ENCODE data around the gene SNX5. TPM values are rescaled to one million over a fixed set of nuclear protein-coding genes. Genes with fewer than 3 reads are reported as not detected.

SNX5 gene
- total and polyA plus RNA-seq, 10 of the 15 experiments (the other 5 are each of a cell fraction or from before 2014, with no cell fraction given): 92.9 to 316 (median 245) TPM

GRCh38 chr20:17895641-17896171 lies 72.9 kb downstream of the SNX5 start (continued):
- TF ChIP-seq CREM (IDR thresholded peaks at IDR 0.05; ENCODE audit: low read depth) (peak; percentile 77), ZNF217 (IDR thresholded peaks at IDR 0.05) (no peak), SREBF2 (IDR thresholded peaks at IDR 0.05; ENCODE audit: low read length) (no peak), SUZ12 (IDR thresholded peaks at IDR 0.05; ENCODE audit: unreplicated experiment) (no peak), CEBPB (IDR thresholded peaks at IDR 0.05; ENCODE audit: borderline replicate concordance in 1 of 2, low read depth in 2 of 2, low read length in 2 of 2) (no peak), TARDBP (IDR thresholded peaks at IDR 0.05; ENCODE audit: borderline replicate concordance) (no peak), GABPA (IDR thresholded peaks at IDR 0.05; ENCODE audit: low read depth) (0 out of 2 replicates have a peak, but pooled peaks have one; percentile 38), SRF (IDR thresholded peaks at IDR 0.05; ENCODE audit: low read depth in 2 of 2, low read length in 2 of 2) (no peak), FOXM1 (IDR thresholded peaks at IDR 0.05; ENCODE audit: low read depth, low read length) (peak; percentile 63; the same call in 1 of the 2 replicates), RUNX3 (IDR thresholded peaks at IDR 0.05; ENCODE audit: low read length) (peak; percentile 75), BCL11A (IDR thresholded peaks at IDR 0.05; ENCODE audit: low read depth, low read length) (peak; percentile 51; the same call in 1 of the 2 replicates), ETV6 (conservative IDR thresholded peaks at IDR 0.05 in 1 of 2, IDR thresholded peaks at IDR 0.05 in 1 of 2; ENCODE audit: borderline replicate concordance in 1 of 2, low read depth in 1 of 2) (peak in 1 of 2 experiments; percentile 76; a peak in 2 of 4 replicates), BCL3 (IDR thresholded peaks at IDR 0.05; ENCODE audit: borderline replicate concordance, insufficient read depth, low read depth, low read length, poor library complexity, severe bottlenecking) (peak; percentile 77), IKZF1 (conservative IDR thresholded peaks at IDR 0.05) (peak; percentile 59; the same call in 1 of the 2 replicates), SIX5 (IDR thresholded peaks at IDR 0.05; ENCODE audit: low read depth, low read length, severe bottlenecking) (no peak), RELA (IDR thresholded peaks at IDR 0.05; ENCODE audit: borderline replicate concordance, partially characterized antibody) (peak; percentile 65), RAD21 (IDR thresholded peaks at IDR 0.05; ENCODE audit: insufficient read depth, low read depth, low read length) (no peak), CBX5 (IDR thresholded peaks at IDR 0.05; ENCODE audit: low read depth) (peak; percentile 43; the same call in 1 of the 2 replicates), TAF1 (IDR thresholded peaks at IDR 0.05; ENCODE audit: borderline replicate concordance, low read depth, low read length) (no peak), ZSCAN29 (IDR thresholded peaks at IDR 0.05) (no peak)
- TF ChIP-seq, protein P1, sequence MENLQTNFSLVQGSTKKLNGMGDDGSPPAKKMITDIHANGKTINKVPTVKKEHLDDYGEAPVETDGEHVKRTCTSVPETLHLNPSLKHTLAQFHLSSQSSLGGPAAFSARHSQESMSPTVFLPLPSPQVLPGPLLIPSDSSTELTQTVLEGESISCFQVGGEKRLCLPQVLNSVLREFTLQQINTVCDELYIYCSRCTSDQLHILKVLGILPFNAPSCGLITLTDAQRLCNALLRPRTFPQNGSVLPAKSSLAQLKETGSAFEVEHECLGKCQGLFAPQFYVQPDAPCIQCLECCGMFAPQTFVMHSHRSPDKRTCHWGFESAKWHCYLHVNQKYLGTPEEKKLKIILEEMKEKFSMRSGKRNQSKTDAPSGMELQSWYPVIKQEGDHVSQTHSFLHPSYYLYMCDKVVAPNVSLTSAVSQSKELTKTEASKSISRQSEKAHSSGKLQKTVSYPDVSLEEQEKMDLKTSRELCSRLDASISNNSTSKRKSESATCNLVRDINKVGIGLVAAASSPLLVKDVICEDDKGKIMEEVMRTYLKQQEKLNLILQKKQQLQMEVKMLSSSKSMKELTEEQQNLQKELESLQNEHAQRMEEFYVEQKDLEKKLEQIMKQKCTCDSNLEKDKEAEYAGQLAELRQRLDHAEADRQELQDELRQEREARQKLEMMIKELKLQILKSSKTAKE (IDR thresholded peaks at IDR 0.05; ENCODE audit: low read depth, poor library complexity, severe bottlenecking): peak; percentile 19
- TF ChIP-seq, protein P2, sequence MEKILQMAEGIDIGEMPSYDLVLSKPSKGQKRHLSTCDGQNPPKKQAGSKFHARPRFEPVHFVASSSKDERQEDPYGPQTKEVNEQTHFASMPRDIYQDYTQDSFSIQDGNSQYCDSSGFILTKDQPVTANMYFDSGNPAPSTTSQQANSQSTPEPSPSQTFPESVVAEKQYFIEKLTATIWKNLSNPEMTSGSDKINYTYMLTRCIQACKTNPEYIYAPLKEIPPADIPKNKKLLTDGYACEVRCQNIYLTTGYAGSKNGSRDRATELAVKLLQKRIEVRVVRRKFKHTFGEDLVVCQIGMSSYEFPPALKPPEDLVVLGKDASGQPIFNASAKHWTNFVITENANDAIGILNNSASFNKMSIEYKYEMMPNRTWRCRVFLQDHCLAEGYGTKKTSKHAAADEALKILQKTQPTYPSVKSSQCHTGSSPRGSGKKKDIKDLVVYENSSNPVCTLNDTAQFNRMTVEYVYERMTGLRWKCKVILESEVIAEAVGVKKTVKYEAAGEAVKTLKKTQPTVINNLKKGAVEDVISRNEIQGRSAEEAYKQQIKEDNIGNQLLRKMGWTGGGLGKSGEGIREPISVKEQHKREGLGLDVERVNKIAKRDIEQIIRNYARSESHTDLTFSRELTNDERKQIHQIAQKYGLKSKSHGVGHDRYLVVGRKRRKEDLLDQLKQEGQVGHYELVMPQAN (conservative IDR thresholded peaks at IDR 0.05): no peak
